Fibroblast of lung (primary cell): ENCODE results near the gene DOCK3. TPM values are rescaled to one million over a fixed set of nuclear protein-coding genes. Genes with fewer than 3 reads are reported as not detected.

ENCODE experiments used
- DNase-seq, 2 donors: peaks; one replicate each; pipeline versions ENCODE4 v3.0.0 to v3.0.0-alpha.2; 2010; ENCODE audit warnings: low read depth in 2 of 2
- H2AFZ ChIP-seq: 2 replicates; pipeline ENCODE4 v1.5.1; 2012; ENCODE audit warnings: low read length, control low read depth, inconsistent platforms
- H3K27ac ChIP-seq: 2 replicates; pipeline ENCODE4 v1.5.1; 2011; ENCODE audit warnings: low read length, control low read depth; ENCODE audit not compliant: insufficient read depth
- H3K27me3 ChIP-seq: 2 replicates; pipeline ENCODE4 v1.5.1; 2011; ENCODE audit warnings: mild to moderate bottlenecking, low read length; ENCODE audit not compliant: control insufficient read depth, insufficient read depth
- H3K36me3 ChIP-seq: 2 replicates; pipeline ENCODE4 v1.5.1; 2011; ENCODE audit warnings: low read length; ENCODE audit not compliant: control insufficient read depth, insufficient read depth
- H3K4me1 ChIP-seq: 2 replicates; pipeline ENCODE4 v1.5.1; 2011; ENCODE audit warnings: low read length; ENCODE audit not compliant: control insufficient read depth, insufficient read depth; ENCODE audit errors: extremely low read depth
- H3K4me2 ChIP-seq: 2 replicates; pipeline ENCODE4 v1.5.1; 2011; ENCODE audit warnings: low read length, control low read depth; ENCODE audit not compliant: insufficient read depth; ENCODE audit errors: extremely low read depth
- H3K4me3 ChIP-seq, 4 experiments: fragments of 200-600 bp in 1 of 4; sonication (generic) in 1 of 4; replicated peaks in 1 of 4; 2 replicates each; pipeline ENCODE4 v1.5.1; 2011 to 2016; ENCODE audit warnings: low read length in 4 of 4, low read depth in 3 of 4, mild to moderate bottlenecking in 3 of 4, control low read depth in 2 of 4, inconsistent platforms in 1 of 4, mixed read lengths in 1 of 4; ENCODE audit not compliant: insufficient read depth in 1 of 4; ENCODE audit errors: control extremely low read depth in 1 of 4
- H3K79me2 ChIP-seq: 2 replicates; pipeline ENCODE4 v1.5.1; 2012; ENCODE audit warnings: mild to moderate bottlenecking, low read length, inconsistent platforms; ENCODE audit not compliant: control insufficient read depth, insufficient read depth
- H3K9ac ChIP-seq: 2 replicates; pipeline ENCODE4 v1.5.1; 2011; ENCODE audit warnings: mild to moderate bottlenecking, low read length, control low read depth; ENCODE audit not compliant: insufficient read depth
- H3K9me3 ChIP-seq: 2 replicates; pipeline ENCODE4 v1.5.1; 2012; ENCODE audit warnings: low read depth, low read length; ENCODE audit not compliant: control insufficient read depth, insufficient read depth
- H4K20me1 ChIP-seq: 2 replicates; pipeline ENCODE4 v1.5.1; 2011; ENCODE audit warnings: low read length; ENCODE audit not compliant: control insufficient read depth, insufficient read depth; ENCODE audit errors: extremely low read depth
- EZH2 ChIP-seq: IDR thresholded peaks from 2 replicates; pipeline ENCODE4 v1.5.1; 2012; ENCODE audit warnings: low read length, control low read depth, mild to moderate bottlenecking; ENCODE audit errors: missing control alignments
- polyA plus RNA-seq, 2 donors: library from polyadenylated mRNA; depleted of rRNA in 1 of 2; stranded (reverse) in 1 of 2; unstranded in 1 of 2; fragments of >200 nt; gene quantifications; 2 replicates each; pipeline ENCODE4 v1.2.1, GENCODE V29; 2011 to 2012; ENCODE audit warnings: missing spikeins in 1 of 2
- total RNA-seq: library from RNA; depleted of rRNA; stranded (reverse); fragments of >200 nt; gene quantifications from 2 replicates; pipeline ENCODE4 v1.2.1, GENCODE V29; 2014
- TF ChIP-seq, protein P1 (sequence below), 2 donors: IDR thresholded peaks in 1 of 2; conservative IDR thresholded peaks in 1 of 2; 1 replicate in 1 of 2; 2 replicates in 1 of 2; pipeline ENCODE4 v1.5.1; 2011 to 2012; ENCODE audit warnings: low read length in 2 of 2, control low read depth in 1 of 2, inconsistent platforms in 1 of 2, low read depth in 1 of 2, mild to moderate bottlenecking in 1 of 2

DOCK3 gene
- total and polyA plus RNA-seq, 2 donors (not counting 1 experiment from before 2014, with no cell fraction given) = 0.07 to 0.17 TPM

DNA sequence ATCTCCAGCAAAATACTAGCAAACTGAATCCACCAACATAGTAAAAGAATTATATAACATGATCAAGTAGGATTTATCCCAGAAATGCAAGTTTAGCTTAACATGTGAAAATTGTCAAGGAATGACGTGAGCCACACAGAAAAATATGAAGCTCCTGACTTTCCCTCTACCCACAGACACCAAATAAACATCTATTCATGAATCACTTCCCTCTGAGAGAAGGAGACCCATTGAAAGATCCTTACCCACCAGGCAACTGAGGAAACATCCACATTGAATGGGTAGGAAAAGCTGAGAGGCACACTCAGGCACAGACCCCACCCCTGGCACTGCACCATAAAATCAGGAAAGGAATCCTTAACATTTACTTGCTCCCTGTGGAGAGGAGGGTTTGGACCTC, 608.2 kb downstream of the DOCK3 start:
- DNase-seq = peak; percentile 8 to 86
- no peak overlapping the region for H3K4me3 ChIP-seq
- no peaks in the 10 kb centered on the region for H3K79me2 ChIP-seq
- no peaks in the 10 kb centered on the region for H3K36me3 ChIP-seq
- H3K27ac ChIP-seq = no peak overlapping the region
- no peaks in the 10 kb centered on the region for H3K9me3 ChIP-seq
- H3K27me3 ChIP-seq = no peaks in the 10 kb centered on the region
- H3K4me2 ChIP-seq = no peak overlapping the region
- TF ChIP-seq EZH2 = no peak
- TF ChIP-seq, protein P1, sequence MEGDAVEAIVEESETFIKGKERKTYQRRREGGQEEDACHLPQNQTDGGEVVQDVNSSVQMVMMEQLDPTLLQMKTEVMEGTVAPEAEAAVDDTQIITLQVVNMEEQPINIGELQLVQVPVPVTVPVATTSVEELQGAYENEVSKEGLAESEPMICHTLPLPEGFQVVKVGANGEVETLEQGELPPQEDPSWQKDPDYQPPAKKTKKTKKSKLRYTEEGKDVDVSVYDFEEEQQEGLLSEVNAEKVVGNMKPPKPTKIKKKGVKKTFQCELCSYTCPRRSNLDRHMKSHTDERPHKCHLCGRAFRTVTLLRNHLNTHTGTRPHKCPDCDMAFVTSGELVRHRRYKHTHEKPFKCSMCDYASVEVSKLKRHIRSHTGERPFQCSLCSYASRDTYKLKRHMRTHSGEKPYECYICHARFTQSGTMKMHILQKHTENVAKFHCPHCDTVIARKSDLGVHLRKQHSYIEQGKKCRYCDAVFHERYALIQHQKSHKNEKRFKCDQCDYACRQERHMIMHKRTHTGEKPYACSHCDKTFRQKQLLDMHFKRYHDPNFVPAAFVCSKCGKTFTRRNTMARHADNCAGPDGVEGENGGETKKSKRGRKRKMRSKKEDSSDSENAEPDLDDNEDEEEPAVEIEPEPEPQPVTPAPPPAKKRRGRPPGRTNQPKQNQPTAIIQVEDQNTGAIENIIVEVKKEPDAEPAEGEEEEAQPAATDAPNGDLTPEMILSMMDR (conservative IDR thresholded peaks at IDR 0.05 in 1 of 2, IDR thresholded peaks at IDR 0.05 in 1 of 2; ENCODE audit: low read depth in 1 of 2, low read length in 2 of 2) = no peak
- H2AFZ ChIP-seq = no peak overlapping the region
- H3K9ac ChIP-seq = no peak overlapping the region
- no peaks in the 10 kb centered on the region for H3K4me1 ChIP-seq
- H4K20me1 ChIP-seq = no peaks in the 10 kb centered on the region

DNA sequence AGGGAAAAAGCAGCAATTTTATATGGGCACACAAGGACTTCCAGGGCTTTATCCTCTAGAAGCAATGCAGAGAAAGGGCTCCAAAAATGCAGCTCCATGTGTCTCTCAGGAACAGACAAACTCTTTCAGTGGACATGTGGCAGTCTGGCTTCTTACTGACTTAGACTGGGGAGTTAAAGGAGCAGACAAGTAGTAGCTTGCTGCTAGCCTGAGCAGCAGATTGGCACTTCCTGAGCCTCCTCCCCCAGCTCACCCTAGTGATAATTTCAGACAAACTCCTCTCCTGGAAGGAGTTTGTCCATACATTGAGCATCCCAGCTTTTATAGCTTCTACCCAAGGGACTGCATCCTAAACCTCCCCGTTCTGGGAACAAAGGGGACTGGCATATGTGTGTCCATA, 608.7 kb downstream of the DOCK3 start:
- no peak overlapping the region for H3K9ac ChIP-seq
- H3K4me3 ChIP-seq = no peak overlapping the region
- no peaks in the 10 kb centered on the region for H3K79me2 ChIP-seq
- no peaks in the 10 kb centered on the region for H3K4me1 ChIP-seq
- no peaks in the 10 kb centered on the region for H4K20me1 ChIP-seq
- TF ChIP-seq, protein P1 (conservative IDR thresholded peaks at IDR 0.05 in 1 of 2, IDR thresholded peaks at IDR 0.05 in 1 of 2; ENCODE audit: low read depth in 1 of 2, low read length in 2 of 2) = no peak
- TF ChIP-seq EZH2 = no peak
- no peak overlapping the region for H2AFZ ChIP-seq
- H3K27ac ChIP-seq = no peak overlapping the region
- peak in 1 of 2 donors; percentile 41 for DNase-seq
- no peak overlapping the region for H3K4me2 ChIP-seq
- H3K36me3 ChIP-seq = no peaks in the 10 kb centered on the region
- no peaks in the 10 kb centered on the region for H3K27me3 ChIP-seq
- H3K9me3 ChIP-seq = no peaks in the 10 kb centered on the region

DNA sequence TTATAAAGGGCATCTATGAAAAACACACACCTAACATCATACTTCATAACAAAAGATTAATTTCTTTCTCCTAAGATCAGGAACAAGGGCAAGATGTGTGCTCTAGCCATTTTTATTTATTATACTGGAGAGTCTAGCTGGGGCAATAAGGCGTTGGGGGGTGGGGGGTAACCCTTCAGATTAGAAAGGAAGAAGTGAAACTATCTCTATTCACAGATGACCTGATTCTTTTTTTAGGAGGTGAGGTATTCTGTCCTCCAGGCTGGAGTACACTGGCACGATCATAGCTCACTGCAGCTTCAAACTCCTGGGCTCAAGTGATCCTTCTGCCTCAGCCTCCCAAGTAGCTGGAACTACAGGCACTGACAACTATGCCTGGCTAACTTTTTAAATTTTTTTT, 620.9 kb downstream of the DOCK3 start:
- Histone ChIP-seq H3K79me2 (no peaks in the 10 kb centered on the region), H2AFZ (no peak overlapping the region), H3K27me3 (no peaks in the 10 kb centered on the region), H3K9me3 (no peaks in the 10 kb centered on the region), H4K20me1 (no peaks in the 10 kb centered on the region), H3K36me3 (no peaks in the 10 kb centered on the region), H3K4me3 (no peak overlapping the region), H3K4me2 (no peak overlapping the region), H3K9ac (no peak overlapping the region), H3K27ac (no peak overlapping the region), H3K4me1 (no peaks in the 10 kb centered on the region)
- DNase-seq = no peak
- TF ChIP-seq EZH2 = no peak
- TF ChIP-seq, protein P1 (conservative IDR thresholded peaks at IDR 0.05 in 1 of 2, IDR thresholded peaks at IDR 0.05 in 1 of 2; ENCODE audit: low read depth in 1 of 2, low read length in 2 of 2) = no peak
